Measurements from ENCODE around the gene INF2.

DNA sequence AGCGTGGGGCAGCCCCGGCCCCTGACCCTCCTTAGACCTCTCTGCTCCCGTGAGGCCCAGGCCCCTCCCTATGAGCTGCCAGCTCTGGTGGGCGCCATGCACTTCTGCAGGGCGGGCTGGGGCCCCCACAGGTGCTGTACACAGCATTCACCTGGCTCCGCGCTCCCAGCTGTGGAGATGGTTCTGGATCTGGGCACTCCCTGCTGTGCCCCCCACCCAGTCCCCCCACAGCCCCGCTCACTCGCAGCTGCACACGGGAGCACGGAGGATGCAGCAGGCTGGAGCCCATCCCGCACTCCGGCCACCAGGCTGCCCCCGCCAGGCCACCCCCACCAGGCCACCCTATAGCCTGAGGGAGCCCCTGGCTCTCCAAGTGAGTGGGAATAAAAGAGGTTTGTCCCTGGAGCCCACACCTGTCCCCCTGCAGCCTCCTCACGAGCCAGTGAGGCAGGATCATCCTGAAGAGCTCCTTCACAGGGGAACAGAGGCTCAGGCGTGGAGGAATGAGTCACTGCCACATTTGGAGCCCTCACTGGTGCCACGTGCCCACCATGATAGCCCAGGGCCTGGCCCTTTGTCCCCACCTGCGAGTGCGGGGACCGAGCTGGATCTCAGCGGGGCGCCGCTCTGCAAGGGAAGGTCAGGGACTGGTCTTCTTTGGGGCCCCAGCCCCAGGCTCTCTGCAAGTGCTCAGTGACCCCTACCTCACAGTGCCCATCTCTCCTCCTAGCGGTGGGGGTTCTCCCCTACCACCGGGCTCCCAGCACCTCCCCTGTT lies 36.5 kb downstream of the INF2 start:
- TF ChIP-seq, protein P1, sequence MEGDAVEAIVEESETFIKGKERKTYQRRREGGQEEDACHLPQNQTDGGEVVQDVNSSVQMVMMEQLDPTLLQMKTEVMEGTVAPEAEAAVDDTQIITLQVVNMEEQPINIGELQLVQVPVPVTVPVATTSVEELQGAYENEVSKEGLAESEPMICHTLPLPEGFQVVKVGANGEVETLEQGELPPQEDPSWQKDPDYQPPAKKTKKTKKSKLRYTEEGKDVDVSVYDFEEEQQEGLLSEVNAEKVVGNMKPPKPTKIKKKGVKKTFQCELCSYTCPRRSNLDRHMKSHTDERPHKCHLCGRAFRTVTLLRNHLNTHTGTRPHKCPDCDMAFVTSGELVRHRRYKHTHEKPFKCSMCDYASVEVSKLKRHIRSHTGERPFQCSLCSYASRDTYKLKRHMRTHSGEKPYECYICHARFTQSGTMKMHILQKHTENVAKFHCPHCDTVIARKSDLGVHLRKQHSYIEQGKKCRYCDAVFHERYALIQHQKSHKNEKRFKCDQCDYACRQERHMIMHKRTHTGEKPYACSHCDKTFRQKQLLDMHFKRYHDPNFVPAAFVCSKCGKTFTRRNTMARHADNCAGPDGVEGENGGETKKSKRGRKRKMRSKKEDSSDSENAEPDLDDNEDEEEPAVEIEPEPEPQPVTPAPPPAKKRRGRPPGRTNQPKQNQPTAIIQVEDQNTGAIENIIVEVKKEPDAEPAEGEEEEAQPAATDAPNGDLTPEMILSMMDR (IDR thresholded peaks at IDR 0.05; ENCODE audit: low read length), result no peak
- no peak for TF ChIP-seq EZH2 (optimal IDR thresholded peaks at IDR 0.05; ENCODE audit: low read depth, low read length)

All from MM.1S (cell line).